ENCODE data around the gene IGDCC3. TPM values are rescaled to one million over a fixed set of nuclear protein-coding genes. Genes with fewer than 3 reads are reported as not detected.

The IGDCC3 gene
- total RNA-seq, 1 experiment from 2014 or later = 0.32 TPM

DNA sequence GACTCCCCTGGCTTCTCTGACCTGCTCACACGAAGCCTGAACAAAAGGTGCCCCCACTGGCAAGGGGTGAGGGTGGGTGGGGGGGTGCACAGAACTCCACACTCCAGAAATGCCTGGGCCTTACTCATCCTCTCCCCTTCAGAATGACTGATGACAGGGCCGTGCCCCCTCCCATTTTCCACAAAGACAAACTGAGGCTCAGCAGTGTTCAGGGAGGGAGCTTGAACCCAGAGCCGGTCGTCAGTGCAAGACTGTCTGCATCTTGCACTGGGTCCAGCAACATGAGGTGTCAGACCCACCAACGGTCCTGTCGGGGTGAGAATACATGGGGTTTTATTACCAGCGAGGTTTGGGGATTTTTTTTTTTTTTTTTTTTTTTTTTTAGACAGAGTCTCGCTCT is 15.3 kb downstream of the IGDCC3 start:
- intact Hi-C loops (cut with micrococcal nuclease; ENCODE audit: unreplicated experiment) = no loop called here
- no peak overlapping the region for H3K27ac ChIP-seq (ENCODE audit: low read depth, low read length, poor library complexity, severe bottlenecking)
- H3K4me1 ChIP-seq (ENCODE audit: insufficient read depth, low read length, poor library complexity, severe bottlenecking) = no peaks in the 10 kb centered on the region
- no TSS peak for BruUV-seq (replicated peaks)
- no peaks in the 10 kb centered on the region for H3K9me3 ChIP-seq (ENCODE audit: low read depth, low read length, poor library complexity, severe bottlenecking)
- TF ChIP-seq EZH2 (IDR thresholded peaks at IDR 0.05; ENCODE audit: borderline replicate concordance, low read depth, low read length, poor library complexity, severe bottlenecking) = no peak
- TF ChIP-seq, protein P1, sequence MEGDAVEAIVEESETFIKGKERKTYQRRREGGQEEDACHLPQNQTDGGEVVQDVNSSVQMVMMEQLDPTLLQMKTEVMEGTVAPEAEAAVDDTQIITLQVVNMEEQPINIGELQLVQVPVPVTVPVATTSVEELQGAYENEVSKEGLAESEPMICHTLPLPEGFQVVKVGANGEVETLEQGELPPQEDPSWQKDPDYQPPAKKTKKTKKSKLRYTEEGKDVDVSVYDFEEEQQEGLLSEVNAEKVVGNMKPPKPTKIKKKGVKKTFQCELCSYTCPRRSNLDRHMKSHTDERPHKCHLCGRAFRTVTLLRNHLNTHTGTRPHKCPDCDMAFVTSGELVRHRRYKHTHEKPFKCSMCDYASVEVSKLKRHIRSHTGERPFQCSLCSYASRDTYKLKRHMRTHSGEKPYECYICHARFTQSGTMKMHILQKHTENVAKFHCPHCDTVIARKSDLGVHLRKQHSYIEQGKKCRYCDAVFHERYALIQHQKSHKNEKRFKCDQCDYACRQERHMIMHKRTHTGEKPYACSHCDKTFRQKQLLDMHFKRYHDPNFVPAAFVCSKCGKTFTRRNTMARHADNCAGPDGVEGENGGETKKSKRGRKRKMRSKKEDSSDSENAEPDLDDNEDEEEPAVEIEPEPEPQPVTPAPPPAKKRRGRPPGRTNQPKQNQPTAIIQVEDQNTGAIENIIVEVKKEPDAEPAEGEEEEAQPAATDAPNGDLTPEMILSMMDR (conservative IDR thresholded peaks at IDR 0.05; ENCODE audit: low read depth, low read length) = no peak
- H3K4me3 ChIP-seq (ENCODE audit: low read depth, low read length, poor library complexity, severe bottlenecking) = no peak overlapping the region
- ChIA-PET POLR2A (ENCODE audit: low non-redundant PET) (no interaction called here), CTCF (no interaction called here)
- no peaks in the 10 kb centered on the region for H3K36me3 ChIP-seq (ENCODE audit: insufficient read depth, low read length, poor library complexity, severe bottlenecking)
- no peak for DNase-seq (ENCODE audit: low spot score)
- no peaks in the 10 kb centered on the region for H3K27me3 ChIP-seq (replicated peaks; ENCODE audit: insufficient read depth, low read depth, low read length, poor library complexity)

- intact Hi-C loops (cut with micrococcal nuclease; ENCODE audit: unreplicated experiment) = no loop called here
- ChIA-PET CTCF (no interaction called here), POLR2A (ENCODE audit: low non-redundant PET) (no interaction called here)
- Histone ChIP-seq H3K27me3 (replicated peaks; ENCODE audit: insufficient read depth, low read depth, low read length, poor library complexity) (no peaks in the 10 kb centered on the region), H3K36me3 (ENCODE audit: insufficient read depth, low read length, poor library complexity, severe bottlenecking) (no peaks in the 10 kb centered on the region), H3K9me3 (ENCODE audit: low read depth, low read length, poor library complexity, severe bottlenecking) (no peaks in the 10 kb centered on the region), H3K4me3 (ENCODE audit: low read depth, low read length, poor library complexity, severe bottlenecking) (no peak overlapping the region), H3K4me1 (ENCODE audit: insufficient read depth, low read length, poor library complexity, severe bottlenecking) (no peaks in the 10 kb centered on the region), H3K27ac (ENCODE audit: low read depth, low read length, poor library complexity, severe bottlenecking) (no peak overlapping the region)
- TF ChIP-seq, protein P1 (conservative IDR thresholded peaks at IDR 0.05; ENCODE audit: low read depth, low read length) = no peak
- no TSS peak for BruUV-seq (replicated peaks)
- DNase-seq (ENCODE audit: low spot score) = no peak
These were observed 15.9 kb downstream of the IGDCC3 start for GRCh38 chr15:65361708-65362459.

GRCh38 chr15:65360506-65360905 is 17.3 kb downstream of the IGDCC3 start:
- TF ChIP-seq, protein P1 (conservative IDR thresholded peaks at IDR 0.05; ENCODE audit: low read depth, low read length) = no peak
- TF ChIP-seq EZH2 (IDR thresholded peaks at IDR 0.05; ENCODE audit: borderline replicate concordance, low read depth, low read length, poor library complexity, severe bottlenecking) = no peak
- Histone ChIP-seq H3K4me3 (ENCODE audit: low read depth, low read length, poor library complexity, severe bottlenecking) (no peak overlapping the region), H3K27ac (ENCODE audit: low read depth, low read length, poor library complexity, severe bottlenecking) (no peak overlapping the region), H3K27me3 (replicated peaks; ENCODE audit: insufficient read depth, low read depth, low read length, poor library complexity) (peaks cover 7% of the 10 kb centered on the region), H3K9me3 (ENCODE audit: low read depth, low read length, poor library complexity, severe bottlenecking) (no peaks in the 10 kb centered on the region), H3K4me1 (ENCODE audit: insufficient read depth, low read length, poor library complexity, severe bottlenecking) (no peaks in the 10 kb centered on the region), H3K36me3 (ENCODE audit: insufficient read depth, low read length, poor library complexity, severe bottlenecking) (no peaks in the 10 kb centered on the region)
- BruUV-seq (replicated peaks) = no TSS peak
- CTCF ChIA-PET = interaction anchor here (0.7 kb wide), 2 partner anchors 10 to 16 kb away, joined by 3 read pairs; no protein-coding TSS in a partner anchor
- no peak for DNase-seq (ENCODE audit: low spot score)
- POLR2A ChIA-PET (ENCODE audit: low non-redundant PET) = no interaction called here
- intact Hi-C loops (cut with micrococcal nuclease; ENCODE audit: unreplicated experiment) = no loop called here

Measured in A673 (cell line).